NCI-H2107 (cell line): ENCODE measurements around the gene CREBBP.

Source experiments
- DNase-seq: peaks from one replicate; lab custom pipeline; 2025; lab: John Stamatoyannopoulos, UW

The CREBBP gene

DNA sequence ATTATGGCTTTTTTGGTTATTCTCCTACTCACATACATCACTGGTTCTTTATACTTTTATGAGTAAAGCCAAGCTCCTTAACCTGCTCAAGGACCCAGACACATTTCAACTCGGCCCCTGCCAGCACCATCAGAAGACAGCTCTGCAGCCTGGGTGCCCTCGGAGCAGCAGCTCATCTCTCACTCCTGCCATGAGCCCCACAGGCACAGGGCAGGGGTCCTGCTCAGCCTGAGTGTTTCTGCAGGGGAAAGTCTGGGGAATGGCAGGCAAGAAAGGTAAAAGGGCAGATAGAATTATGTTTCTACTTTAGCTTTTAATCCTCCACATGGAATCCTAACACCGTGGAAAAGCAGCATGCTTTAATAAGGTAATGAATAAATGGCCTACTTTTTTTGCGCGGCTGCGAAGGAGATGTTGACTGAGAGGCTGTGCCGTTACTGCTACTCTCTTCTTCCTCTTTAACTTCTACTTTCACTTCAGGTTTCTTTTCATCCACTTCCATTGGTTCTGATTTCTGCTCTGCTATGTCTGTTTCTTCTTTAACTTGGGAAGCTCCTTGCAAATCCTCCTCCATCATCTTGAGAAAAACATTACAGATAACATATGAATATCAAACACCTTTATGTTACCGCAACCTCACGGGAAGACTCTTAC is 113.1 kb downstream of the CREBBP start:
- DNase-seq, result no peak

DNA sequence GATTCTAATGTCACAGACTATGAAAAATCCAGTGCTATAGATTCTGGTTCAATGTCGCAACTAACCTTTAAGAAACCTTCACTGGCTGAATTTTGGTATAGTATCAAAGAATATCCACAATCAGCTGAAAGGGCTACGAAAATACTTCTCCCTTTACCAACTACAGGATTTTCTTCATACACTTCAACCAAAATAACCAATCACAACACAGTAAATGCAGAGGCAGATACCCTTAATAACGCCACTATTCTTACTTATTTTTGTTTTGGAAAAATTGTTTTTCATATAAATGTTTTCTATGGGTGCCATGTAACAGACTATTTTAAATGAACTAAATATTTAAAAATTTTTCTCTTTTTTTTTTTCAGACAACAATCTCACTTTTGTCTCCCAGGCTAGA is 114.3 kb downstream of the CREBBP start:
- no peak for DNase-seq

DNA sequence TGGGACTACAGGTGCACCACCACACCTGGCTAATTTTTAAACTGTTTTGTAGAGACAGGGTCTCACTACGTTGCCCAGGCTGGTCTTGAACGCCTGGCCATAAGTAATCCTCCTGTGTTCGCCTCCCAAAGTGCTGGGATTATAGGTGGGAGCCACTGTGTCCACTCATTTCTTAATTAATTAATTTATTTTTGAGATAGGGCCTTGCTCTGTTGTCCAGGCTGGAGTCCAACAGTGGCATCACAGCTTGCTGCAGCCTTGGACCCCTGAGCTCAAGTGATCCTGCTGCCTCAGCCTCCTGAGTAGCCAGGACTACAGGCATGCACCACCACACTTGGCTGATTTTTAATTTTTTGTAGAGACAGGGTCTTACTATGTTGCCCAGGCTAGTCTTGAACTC is 116.1 kb downstream of the CREBBP start:
- DNase-seq, result no peak

DNA sequence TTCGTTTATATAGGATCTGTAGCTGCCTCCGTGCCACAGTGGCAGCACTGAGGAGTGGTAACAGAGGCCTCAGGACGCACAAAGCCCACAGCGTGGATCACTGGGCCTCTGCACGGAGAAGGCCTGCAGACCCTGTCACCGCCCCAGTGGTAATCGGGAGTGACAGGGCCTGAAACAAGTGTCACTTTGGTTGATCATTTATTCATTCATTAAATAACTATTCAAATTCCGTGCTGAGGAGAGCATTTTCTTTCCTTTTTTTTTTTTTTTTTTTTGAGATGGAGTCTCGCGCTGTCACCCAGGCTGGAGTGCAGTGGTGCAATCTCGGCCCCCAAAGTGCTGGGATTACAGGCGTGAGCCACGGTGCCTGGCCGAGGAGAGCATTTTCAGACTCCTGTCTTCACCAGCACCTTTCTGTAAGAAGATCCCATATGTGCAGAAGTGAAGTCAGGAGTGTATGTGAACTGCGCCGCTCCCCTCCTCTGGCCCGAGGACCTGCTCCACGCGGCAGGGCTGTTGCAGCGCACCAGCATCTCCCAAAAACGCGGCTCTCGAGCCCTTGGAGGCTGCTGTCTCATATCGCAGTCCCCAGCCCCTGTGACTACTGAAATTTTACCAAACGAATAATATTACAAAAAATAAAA is 118.3 kb downstream of the CREBBP start:
- DNase-seq, result no peak

DNA sequence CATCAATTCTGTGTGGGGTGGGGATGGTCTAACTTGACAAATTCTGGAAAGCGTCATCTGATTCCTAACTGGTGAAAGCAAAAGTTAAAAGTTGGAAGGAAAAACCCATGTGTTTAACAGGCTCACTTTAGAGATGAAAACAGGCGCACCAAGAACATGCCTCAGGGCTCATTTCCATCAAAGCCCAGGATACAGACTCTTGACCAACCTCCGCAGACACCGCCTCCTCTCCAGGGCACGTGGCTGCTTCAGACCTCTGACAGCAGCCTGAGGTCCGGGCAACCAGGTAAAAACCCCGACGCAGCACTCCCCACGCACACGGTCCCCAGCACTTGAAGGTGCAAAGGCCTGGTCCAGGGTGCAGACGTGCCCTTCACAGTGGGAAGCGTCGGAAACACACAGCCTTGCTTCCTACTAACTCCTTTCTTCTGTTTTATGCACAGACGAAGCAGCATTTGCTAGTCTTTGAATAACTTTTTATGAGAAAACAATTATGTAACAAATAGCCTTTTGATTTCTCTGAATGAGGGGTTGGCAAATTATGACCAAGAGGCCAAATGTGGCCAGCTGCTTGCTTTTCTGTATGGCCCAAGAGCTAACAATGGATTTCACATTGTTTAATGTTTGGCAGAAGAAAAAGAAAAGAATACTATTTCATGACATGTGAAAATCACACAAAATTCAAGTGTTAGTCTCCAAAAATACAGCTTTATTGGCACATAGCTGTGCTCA is 119.0 kb downstream of the CREBBP start:
- DNase-seq, result no peak

DNA sequence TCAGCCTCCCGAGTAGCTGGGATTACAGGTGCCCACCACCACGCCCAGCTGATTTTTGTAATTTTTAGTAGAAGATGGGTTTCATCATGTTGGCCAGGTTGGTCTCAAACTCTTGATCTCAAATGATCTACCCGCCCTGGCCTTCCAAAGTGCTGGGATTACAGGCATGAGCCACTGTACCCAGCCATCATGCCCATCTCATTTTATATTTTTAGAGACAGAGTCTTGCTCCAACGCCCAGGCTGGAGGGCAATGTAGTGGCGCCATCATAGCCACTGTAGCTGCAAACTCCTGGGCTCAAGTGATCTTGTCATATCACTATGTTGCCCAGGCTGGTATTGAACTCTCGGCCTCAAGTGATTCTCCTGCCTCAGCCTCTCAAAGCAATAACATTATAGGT is 120.0 kb downstream of the CREBBP start:
- no peak for DNase-seq

DNA sequence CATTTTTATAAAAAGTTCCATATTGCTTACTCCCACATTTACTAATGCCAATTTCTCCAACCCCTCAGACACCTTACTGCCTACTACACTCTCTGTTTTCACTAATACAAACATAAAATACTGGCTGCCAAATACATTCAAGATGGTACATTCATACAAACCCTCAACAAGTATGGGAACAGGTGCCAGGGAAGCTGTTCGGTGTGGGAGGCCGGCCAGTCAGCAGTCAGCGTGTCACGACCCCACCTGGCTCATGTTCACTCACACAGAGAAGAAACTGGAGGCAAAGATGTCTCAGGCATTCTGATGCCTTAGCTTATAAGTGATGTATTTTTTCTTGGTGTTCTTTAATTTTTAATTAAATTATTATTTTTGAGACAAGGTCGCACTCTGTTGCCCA is 120.8 kb downstream of the CREBBP start:
- no peak for DNase-seq

DNA sequence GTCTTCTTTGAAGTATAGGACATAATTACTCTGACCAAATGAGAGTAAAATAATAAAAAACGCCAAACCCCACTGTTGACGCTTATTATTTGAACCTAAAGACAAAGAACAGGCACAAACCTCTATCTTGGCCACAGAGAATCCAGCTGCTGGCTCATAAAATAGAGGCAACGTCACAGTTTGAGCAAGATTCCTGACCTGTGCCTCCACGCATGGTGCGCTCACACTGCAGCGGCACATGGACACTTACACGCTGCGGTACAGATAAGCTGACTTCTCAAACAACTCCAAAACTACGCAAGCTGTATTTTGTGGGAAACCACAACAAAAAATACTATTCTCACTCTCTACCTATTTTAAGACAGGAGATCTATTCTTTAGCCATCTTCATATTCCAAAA is 124.4 kb downstream of the CREBBP start:
- no peak for DNase-seq

DNA sequence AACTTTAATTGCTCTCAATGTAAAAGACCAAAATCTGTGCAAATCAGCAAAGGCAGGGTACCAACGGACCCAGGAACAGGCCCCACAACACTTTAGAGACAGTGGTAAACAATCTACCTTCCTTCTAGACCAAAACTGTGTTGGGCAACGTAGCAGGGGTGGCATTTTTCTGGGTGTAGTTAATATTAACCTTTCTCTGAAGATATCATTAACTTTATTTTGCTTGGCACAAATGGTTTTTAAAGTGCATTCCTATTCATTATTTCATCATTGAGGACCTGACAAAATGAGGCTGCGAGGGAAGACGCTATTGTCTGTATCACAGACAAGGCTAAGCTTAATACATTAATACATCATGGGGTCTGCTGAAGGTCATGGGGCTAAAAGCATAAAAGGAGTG is 125.3 kb downstream of the CREBBP start:
- DNase-seq, result no peak

DNA sequence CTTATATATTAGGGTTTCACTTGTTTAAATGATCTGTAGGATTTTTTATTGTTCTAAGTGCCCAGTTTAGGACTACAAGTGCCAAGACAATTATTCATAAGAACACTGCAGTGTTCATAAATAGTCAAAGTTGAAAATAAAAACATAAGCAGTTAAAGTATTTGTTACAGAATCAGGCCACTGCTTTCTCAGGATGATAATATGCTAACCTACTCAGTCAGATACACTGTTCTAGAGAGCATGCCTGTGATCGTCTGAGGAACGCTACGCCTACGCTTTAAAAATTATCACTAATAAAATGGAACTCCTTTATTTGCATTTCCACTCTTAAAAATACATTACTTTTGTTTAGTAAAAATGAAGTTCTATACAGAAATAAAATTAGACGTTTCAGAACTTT is 125.7 kb downstream of the CREBBP start:
- DNase-seq, result no peak

DNA sequence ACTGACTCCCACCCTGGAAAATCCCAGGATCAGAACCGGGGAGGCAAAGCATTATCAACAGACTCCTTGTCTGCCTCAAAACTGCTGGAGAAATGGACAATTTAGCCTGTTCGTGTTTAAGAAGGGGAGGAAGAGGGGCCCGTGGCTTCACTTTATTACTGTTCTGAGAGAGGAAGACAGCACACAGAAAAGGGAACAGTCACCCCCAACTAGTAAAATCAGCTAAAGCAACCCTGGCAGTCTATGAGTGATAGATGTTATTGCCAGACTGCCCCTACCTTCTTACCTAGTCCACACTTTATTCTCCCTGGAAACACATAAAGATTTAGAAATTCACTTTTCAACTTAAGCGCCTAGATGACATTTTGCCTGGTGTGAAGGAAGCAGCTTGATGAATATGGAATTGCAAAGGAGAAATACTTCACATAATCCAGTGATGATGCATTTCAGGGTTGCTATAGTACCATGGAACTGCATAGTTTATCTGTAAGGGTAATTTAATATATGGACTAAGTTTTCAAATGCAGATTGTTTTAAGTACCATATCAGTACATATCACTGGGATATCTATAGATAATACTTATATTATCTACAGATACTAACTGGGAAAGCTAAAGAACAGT is 126.3 kb downstream of the CREBBP start:
- DNase-seq, result no peak

DNA sequence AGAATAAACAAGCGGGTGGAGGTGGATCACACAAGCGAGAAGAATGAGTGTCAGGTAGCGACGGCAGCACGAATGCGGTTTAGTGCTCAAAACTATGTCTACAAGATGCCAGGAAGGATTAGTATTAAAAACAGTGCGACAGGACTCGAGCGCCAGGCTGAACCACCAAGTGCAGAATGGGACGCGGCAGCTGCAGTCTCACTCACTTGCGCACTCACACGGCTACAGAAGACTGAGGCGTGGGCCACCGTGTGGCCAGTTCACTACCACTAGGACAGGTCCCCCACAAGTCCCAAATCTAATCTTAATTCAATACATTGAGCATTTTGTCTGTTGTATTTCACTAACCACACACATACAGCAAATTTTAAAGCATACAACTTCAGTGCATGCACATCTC is 127.5 kb downstream of the CREBBP start:
- DNase-seq, result no peak

DNA sequence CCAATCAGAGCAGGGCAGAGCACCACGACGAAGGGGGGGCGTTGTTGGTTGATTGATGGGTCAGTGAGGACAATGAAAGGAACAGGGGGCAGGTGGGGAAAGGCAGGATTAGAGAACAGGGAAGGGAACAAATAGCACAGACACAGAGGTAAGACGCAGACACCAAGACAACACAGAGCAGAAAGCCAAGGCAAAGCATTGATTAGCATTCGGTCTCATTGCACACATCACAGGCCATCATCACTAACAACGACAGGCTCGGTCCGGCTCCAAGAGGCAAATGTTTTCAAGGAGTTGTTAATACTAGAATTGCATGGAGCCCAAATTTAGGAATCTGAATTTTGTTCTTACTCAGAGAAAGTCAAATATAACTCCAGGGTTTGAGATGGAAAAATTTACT is 128.6 kb downstream of the CREBBP start:
- no peak for DNase-seq

DNA sequence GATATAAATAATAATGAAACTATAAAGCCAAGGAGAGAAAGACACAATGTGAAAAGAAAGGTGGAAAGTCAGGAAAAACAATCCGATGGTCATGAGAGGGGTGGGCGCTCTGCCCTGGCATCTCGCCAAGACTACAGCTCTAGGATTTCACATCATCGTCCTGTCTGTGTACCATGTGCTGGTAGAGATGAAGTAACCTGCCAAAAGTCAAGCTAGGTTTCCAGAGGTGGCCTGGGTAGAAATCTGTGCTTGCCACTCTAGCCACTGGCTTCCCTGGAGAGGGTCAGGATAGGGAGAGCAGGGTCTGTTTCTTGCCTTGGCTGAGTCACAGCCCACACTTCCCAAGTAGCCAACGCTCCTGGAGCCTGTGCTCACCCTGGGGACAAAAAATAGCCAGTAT is 132.2 kb downstream of the CREBBP start:
- no peak for DNase-seq

DNA sequence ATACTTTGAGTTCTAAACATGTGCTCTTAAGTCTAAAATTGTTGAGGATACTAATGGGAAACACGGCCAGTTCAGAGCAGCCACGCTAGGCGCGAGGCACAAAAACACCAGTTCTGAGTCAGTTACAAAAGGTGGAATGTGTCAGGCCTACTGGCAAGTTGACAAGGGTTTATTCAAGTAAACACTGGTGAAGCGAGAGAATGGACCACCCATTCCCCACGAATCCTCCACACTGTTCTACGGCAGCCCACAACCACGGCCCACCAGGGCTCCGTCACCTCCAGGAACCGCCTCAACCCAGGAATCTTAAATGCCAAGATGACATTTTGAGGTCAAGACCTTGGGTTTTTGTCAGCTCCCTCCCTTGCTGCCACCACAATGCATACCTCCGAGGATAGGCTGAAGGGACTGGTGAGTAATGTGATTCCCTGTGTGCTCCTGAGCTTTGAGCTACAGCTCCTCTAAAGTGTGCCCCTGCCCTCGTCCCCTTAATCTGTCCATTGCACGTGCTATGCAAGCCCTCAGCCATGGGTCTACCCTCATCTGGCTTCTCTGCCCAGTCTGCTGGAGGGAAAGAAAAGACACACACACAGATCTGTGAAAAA is 134.7 kb downstream of the CREBBP start:
- DNase-seq, result no peak

DNA sequence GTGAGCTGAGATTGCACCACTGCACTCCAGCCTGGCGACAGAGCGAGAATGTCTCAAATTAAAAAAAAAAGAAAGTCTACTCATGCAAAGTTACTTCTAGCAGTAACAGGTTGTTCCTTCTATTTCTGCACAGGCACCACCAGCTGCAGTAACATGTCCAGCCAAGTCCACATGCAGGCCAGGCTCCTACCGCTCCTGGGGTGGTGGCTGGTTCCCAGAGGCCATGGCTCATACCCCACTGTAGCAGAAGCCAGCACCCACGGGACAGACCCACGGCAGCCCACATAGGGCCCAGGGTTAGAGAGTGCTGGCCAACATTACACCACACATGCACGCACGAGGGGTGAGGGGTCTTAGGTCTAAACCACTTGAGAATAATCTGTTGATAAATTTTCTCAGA is 136.5 kb downstream of the CREBBP start:
- no peak for DNase-seq

DNA sequence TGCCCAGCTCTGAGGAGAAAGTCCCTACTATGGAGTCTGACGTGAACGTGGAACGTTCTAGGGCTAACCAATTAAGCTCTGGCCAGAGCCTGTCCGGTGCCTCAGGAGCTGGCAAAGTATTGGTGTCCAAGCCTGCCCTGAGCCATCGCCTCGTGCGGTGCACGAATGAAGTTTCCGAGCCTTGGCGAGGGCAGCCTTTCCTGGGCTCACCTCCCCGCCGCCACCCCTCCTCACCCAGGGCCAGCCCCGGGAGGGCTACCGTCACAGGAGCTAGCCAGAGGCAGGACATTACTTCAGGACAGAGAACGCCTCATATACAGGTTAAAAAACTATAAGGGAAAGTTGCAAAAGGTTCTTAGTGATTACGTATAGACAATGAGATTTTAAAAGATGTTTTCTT is 139.6 kb downstream of the CREBBP start:
- no peak for DNase-seq

DNA sequence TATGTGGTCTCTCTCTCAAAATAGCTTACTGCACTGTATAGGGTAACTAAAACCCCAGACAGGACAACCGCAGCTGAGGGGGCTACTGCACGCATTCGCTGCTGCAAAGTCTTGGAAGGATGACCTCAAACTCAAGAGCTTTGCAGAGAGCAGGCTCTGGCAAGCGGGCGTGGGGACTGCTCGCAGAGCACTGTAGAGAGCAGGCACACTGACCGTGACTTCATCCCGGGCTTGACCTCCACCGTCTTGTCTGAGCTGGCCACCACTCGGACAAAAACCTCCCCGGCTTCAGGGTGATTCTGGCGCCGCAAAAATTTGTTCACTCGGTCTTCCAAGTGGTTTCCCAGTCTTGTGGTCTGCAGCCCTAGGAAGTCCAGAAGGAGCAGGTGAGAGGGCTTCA is 140.3 kb downstream of the CREBBP start:
- no peak for DNase-seq

DNA sequence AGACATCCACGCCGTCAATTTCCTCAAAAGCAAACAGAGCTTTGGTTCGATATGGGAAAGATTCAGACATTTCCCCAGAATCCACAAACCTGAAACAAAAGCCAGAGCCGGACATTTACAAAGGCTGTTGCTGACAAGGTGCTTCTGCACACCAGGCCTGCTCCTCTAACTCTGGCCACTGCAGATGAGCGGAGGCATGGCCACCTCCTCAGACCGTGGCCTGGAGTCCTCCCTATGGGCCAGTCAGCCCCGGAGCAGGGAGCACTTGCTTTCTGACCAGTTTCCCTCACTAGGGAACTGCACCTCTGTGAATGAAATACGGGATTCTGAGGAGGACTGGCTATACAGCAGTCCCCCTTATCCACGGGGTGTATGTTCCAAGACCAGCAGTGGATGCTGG is 140.9 kb downstream of the CREBBP start:
- DNase-seq, result no peak

DNA sequence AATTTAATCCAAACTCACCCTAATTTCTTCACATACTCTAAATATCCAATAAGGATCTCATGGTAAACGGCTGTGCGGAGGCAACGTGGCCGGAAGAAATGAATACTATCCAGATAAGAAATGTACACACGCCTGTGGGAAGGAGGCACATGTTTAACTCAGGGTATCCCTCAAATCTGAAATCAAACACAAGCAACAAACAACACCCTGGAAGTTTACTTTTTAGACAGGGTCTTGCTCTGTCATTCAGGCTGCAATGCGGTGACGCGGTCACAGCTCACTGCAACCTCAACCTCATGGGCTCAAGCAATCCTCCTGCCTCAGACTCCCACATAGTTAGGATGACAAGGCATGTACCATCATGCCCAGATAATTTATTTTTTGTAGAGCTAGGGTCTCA is 142.0 kb downstream of the CREBBP start:
- DNase-seq, result no peak

DNA sequence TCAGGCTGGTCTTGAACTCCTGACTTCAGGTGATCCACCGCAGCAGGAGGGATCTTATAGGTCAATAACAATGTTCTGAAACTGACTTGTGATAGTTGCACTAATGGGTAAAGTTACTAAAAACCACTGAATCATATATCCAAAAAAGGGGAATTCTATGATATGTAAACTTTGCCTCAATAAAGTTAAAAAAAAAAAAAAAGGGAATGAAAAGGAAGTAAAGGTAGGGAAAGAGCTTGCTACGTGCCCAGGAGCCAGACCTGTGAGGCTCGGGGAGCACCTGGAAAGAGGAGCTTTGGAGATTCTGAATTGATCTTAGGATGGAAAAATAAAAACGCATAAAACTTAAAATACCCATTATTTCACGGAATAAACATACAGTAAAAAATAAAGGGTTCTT is 142.4 kb downstream of the CREBBP start:
- no peak for DNase-seq

DNA sequence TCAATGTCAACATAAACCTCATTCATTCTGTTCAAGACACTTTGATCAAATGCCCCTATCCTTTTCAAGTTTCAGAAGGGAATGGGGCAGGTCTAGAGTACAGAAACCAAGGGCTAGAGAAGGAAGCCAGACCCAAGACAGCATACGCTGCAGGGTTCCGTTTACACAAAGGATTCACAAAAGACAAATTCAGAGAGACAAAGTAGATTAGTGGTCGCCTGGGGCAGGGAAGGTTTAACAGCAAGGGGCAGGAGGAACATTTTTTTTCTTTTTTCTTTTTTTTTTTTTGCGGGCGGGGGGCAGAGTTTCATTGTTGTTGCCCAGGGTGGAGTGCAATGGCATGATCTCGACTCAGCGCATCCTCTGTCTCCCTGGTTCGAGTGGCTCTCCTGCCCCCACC is 143.3 kb downstream of the CREBBP start:
- no peak for DNase-seq

DNA sequence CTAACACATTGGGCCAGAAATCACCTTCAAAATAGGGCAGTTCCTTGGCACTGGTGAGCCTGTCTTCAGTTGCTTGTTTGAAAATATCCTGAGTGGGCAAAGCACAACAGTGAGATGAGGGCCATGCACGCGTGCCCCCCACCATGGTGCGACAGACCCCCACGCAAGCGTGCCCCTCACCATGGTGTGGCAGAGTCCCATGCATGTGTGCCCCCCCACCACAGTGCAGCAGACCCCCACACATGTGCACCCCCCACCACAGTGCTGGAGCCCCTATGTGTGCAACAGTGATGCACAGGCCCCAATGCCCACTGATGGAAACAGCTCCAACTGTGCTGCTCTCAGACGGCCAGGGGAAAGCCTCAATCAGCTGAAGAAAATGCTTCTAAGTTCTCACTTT is 144.4 kb downstream of the CREBBP start:
- DNase-seq, result no peak
